CD4-positive, alpha-beta T cell (primary cell): ENCODE data around the gene DIAPH1. TPM values are rescaled to one million over a fixed set of nuclear protein-coding genes. Genes with fewer than 3 reads are reported as not detected.

Source experiments
- ATAC-seq: fragments of 200-7000 bp; cut with Tn5 transposase; one replicate; pipeline ENCODE4 v1.10.0; 2022; ENCODE audit warnings: mild to moderate bottlenecking; ENCODE audit not compliant: poor library complexity
- CTCF ChIA-PET: fragments of 350-600 bp; sonication (Branson Sonifier 250); formaldehyde crosslinking; loops from one replicate; lab custom pipeline; 2021; ENCODE audit warnings: antibody characterized with exemption, inconsistent platforms; lab: Charles Lee
- POLR2A ChIA-PET: fragments of 350-600 bp; sonication (Branson Sonifier 250); formaldehyde crosslinking; loops from one replicate; lab custom pipeline; 2021; ENCODE audit warnings: antibody characterized with exemption, inconsistent platforms; lab: Charles Lee
- DNase-seq, 14 experiments: peaks; one replicate each; pipeline ENCODE4 v3.0.0-alpha.2; 2013 to 2020; ENCODE audit warnings: mixed read lengths in 2 of 14
- H3K27ac ChIP-seq, 2 donors: one replicate each; pipeline versions ENCODE4 v1.5.1 to v1.7.0; 2013; ENCODE audit warnings: low read length in 2 of 2, low read depth in 1 of 2, mild to moderate bottlenecking in 1 of 2
- H3K27me3 ChIP-seq, 2 experiments: 1 replicate in 1 of 2; 2 replicates in 1 of 2; pipeline versions ENCODE4 v1.6.1 to v1.7.0; 2013; ENCODE audit warnings: low read length in 2 of 2, control low read depth in 1 of 2, mild to moderate bottlenecking in 1 of 2, moderate library complexity in 1 of 2; ENCODE audit not compliant: insufficient read depth in 2 of 2, control insufficient read depth in 1 of 2
- H3K36me3 ChIP-seq: one replicate; pipeline ENCODE4 v1.6.1; 2013; ENCODE audit warnings: low read length, control low read depth; ENCODE audit not compliant: insufficient read depth
- H3K4me1 ChIP-seq: one replicate; pipeline ENCODE4 v1.6.1; 2013; ENCODE audit warnings: low read length, control low read depth; ENCODE audit not compliant: insufficient read depth
- H3K4me3 ChIP-seq: one replicate; pipeline ENCODE4 v1.5.1; 2013; ENCODE audit warnings: mild to moderate bottlenecking, low read length, moderate library complexity
- H3K9me3 ChIP-seq, 2 experiments: 1 replicate in 1 of 2; 2 replicates in 1 of 2; pipeline versions ENCODE4 v1.6.1 to v1.7.0; 2013; ENCODE audit warnings: low read length in 2 of 2, mild to moderate bottlenecking in 2 of 2, control low read depth in 1 of 2, moderate library complexity in 1 of 2; ENCODE audit not compliant: control insufficient read depth in 1 of 2, insufficient read depth in 1 of 2
- H3K27ac Mint-ChIP-seq: one replicate; pipeline ENCODE4 v1.8.0; 2020; ENCODE audit warnings: mixed read lengths
- H3K27me3 Mint-ChIP-seq: one replicate; pipeline ENCODE4 v1.8.0; 2021; ENCODE audit warnings: mixed read lengths
- H3K36me3 Mint-ChIP-seq: one replicate; pipeline ENCODE4 v1.8.0; 2021; ENCODE audit warnings: low read depth, mixed read lengths
- H3K4me1 Mint-ChIP-seq: one replicate; pipeline ENCODE4 v1.8.0; 2021; ENCODE audit warnings: low read depth, mixed read lengths
- H3K4me3 Mint-ChIP-seq: one replicate; pipeline ENCODE4 v1.8.0; 2020; ENCODE audit warnings: mild to moderate bottlenecking, mixed read lengths
- H3K9me3 Mint-ChIP-seq: one replicate; pipeline ENCODE4 v1.8.0; 2020; ENCODE audit warnings: mixed read lengths
- intact Hi-C, 2 experiments: fragments of 100-400 bp; cut with DNase I in 1 of 2; cut with micrococcal nuclease in 1 of 2; formaldehyde crosslinking; loops; one replicate each; pipeline versions ENCODE4 v1.15.1 to v1.9.0; 2023 to 2025; cut with DNase I, micrococcal nuclease
- total RNA-seq, 174 experiments: library from RNA in 2 of 174; stranded (reverse) in 2 of 174; gene quantifications; one replicate each; pipeline ENCODE4 v1.2.3 and lab custom pipeline; 2021 to 2026
- TF ChIP-seq, protein P1 (sequence below): fragments of 200-600 bp; IDR thresholded peaks from one replicate; pipeline ENCODE4 v1.8.0; 2022; ENCODE audit warnings: antibody characterized with exemption, mild to moderate bottlenecking

Gene DIAPH1
- total RNA-seq, 2 experiments from 2014 or later, result 159 to 161 TPM

DNA sequence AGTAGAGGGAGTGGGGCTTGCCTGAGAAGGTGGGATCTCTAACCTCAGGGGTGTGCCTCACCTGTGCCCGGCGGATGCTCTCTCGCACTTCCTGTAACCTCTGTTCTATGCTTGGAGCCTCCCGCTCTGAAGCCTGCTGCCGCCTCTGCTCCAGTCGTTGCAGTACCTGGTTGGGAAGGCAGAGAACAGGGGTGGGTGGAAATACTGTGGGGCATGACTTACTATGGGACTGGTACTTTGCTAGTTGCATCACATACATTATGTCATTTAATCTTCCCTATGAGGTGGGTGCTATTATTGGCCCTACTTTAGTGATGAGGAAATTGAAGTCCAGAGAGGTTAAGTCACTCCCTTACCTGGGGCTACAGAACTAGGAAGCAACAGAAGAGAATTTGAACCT, 27.2 kb upstream of the DIAPH1 start:
- H3K27ac Mint-ChIP-seq, result no peak overlapping the region
- no peaks in the 10 kb centered on the region for H3K27me3 Mint-ChIP-seq
- no peaks in the 10 kb centered on the region for H3K9me3 Mint-ChIP-seq
- POLR2A ChIA-PET, result interaction anchor here (0.8 kb wide), 1 partner anchor 9 kb away, joined by 3 read pairs; the partner anchor contains the start of genes HDAC3 and RELL2
- no peak overlapping the region for H3K4me3 ChIP-seq
- peaks cover 17% of the 10 kb centered on the region for H3K4me1 ChIP-seq
- H3K27ac ChIP-seq, result no peak overlapping the region
- no peak for ATAC-seq
- H3K4me1 Mint-ChIP-seq, result peaks cover 21% of the 10 kb centered on the region
- no peak overlapping the region for H3K4me3 Mint-ChIP-seq
- DNase-seq, result no peak
- no peaks in the 10 kb centered on the region for H3K27me3 ChIP-seq
- CTCF ChIA-PET, result no interaction called here
- H3K9me3 ChIP-seq, result no peaks in the 10 kb centered on the region
- TF ChIP-seq, protein P1, sequence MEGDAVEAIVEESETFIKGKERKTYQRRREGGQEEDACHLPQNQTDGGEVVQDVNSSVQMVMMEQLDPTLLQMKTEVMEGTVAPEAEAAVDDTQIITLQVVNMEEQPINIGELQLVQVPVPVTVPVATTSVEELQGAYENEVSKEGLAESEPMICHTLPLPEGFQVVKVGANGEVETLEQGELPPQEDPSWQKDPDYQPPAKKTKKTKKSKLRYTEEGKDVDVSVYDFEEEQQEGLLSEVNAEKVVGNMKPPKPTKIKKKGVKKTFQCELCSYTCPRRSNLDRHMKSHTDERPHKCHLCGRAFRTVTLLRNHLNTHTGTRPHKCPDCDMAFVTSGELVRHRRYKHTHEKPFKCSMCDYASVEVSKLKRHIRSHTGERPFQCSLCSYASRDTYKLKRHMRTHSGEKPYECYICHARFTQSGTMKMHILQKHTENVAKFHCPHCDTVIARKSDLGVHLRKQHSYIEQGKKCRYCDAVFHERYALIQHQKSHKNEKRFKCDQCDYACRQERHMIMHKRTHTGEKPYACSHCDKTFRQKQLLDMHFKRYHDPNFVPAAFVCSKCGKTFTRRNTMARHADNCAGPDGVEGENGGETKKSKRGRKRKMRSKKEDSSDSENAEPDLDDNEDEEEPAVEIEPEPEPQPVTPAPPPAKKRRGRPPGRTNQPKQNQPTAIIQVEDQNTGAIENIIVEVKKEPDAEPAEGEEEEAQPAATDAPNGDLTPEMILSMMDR, result no peak
- intact Hi-C loops, result no loop called here
- H3K36me3 Mint-ChIP-seq, result peaks cover 59% of the 10 kb centered on the region
- H3K36me3 ChIP-seq, result peaks cover 60% of the 10 kb centered on the region

DNA sequence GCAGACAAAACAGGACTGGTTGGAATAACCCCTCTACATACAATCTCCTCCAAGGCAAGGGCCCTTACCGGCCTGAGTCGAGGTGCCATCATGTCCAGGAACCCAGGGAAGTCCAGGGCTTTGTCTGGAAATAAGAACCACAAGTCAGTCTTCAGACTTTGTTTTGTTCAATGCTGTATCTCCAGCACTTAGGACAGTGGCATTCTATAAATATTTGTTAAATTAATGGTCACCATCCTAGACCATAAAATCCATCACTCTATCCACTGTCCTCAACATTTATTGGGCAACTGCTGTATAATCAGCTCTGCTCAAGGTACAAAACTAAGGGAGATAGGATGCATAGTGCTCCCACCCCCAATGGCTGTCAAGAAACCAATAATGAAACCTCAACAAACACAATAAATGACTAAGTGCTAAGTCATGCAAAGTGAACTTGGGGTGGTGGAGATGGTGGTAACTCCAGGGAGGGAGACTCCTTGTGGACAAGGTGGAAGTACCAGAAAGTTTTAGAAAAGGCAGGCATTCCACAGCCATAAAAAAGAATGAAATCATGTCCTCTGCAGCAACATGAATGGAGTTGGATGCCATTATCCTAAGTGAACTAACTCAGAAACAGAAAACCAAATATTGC, 23.0 kb upstream of the DIAPH1 start:
- ChIA-PET POLR2A (interaction anchor here (1.2 to 1.7 kb wide), 2 partner anchors 9 kb away, joined by 3 to 11 read pairs; partner anchors contain the start of gene FCHSD1), CTCF (interaction anchor here (0.9 to 1.4 kb wide), 3 partner anchors 9 to 319 kb away, joined by 3 to 4 read pairs (median 3); partner anchors contain the start of gene FCHSD1)
- H3K27ac Mint-ChIP-seq, result peak overlapping the region; percentile 21
- no peaks in the 10 kb centered on the region for H3K9me3 Mint-ChIP-seq
- H3K4me3 Mint-ChIP-seq, result peak overlapping the region; percentile 31
- Histone ChIP-seq H3K36me3 (peaks cover 59% of the 10 kb centered on the region), H3K4me3 (no peak overlapping the region), H3K27ac (no peak overlapping the region), H3K9me3 (no peaks in the 10 kb centered on the region), H3K27me3 (no peaks in the 10 kb centered on the region), H3K4me1 (peaks cover 18% of the 10 kb centered on the region)
- DNase-seq, result no peak
- intact Hi-C loops, result no loop called here
- peaks cover 50% of the 10 kb centered on the region for H3K36me3 Mint-ChIP-seq
- H3K27me3 Mint-ChIP-seq, result no peaks in the 10 kb centered on the region
- H3K4me1 Mint-ChIP-seq, result peaks cover 7% of the 10 kb centered on the region
- ATAC-seq, result no peak
- TF ChIP-seq, protein P1, result no peak

DNA sequence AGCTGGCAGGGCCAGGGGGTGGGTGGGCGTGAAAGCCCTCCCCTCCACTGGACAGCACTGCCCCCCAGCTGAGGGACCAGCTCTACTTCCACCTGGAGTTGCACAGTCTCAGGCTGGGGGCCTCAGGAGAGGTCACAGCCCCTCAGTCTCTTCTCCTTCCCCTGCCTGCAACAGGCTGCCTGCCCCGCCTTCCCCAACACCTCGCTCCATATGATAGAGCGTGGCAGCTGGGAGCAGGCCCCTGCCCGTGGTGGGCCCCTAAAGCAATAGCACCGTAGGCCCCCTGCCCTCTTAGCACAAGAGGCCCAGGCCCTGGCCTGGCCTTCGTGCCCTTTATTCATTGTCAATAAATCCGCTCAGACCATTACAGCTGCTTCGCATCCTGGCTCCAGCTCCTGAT, 21.9 kb upstream of the DIAPH1 start:
- H3K4me3 Mint-ChIP-seq, result peak overlapping the region; percentile 48
- Histone ChIP-seq H3K27me3 (no peaks in the 10 kb centered on the region), H3K36me3 (peaks cover 49% of the 10 kb centered on the region), H3K27ac (no peak overlapping the region), H3K9me3 (no peaks in the 10 kb centered on the region), H3K4me3 (no peak overlapping the region), H3K4me1 (peaks cover 26% of the 10 kb centered on the region)
- intact Hi-C loops, result no loop called here
- no peaks in the 10 kb centered on the region for H3K27me3 Mint-ChIP-seq
- H3K9me3 Mint-ChIP-seq, result no peaks in the 10 kb centered on the region
- H3K36me3 Mint-ChIP-seq, result peaks cover 45% of the 10 kb centered on the region
- DNase-seq (no peak), ATAC-seq (no peak)
- CTCF ChIA-PET, result interaction anchor here (1.4 kb wide), 1 partner anchor 9 kb away, joined by 3 read pairs; no protein-coding TSS in a partner anchor
- TF ChIP-seq, protein P1, result no peak
- POLR2A ChIA-PET, result interaction anchor here (1.2 kb wide), 1 partner anchor 10 kb away, joined by 3 read pairs; no protein-coding TSS in a partner anchor
- H3K27ac Mint-ChIP-seq, result peak overlapping the region; percentile 21
- H3K4me1 Mint-ChIP-seq, result peaks cover 14% of the 10 kb centered on the region
